Loucy (cell line): ENCODE results near the gene HEMGN.

Experiments
- H2AFZ ChIP-seq: fragments of 200-600 bp; sonication (generic); 2 replicates; pipeline ENCODE4 v1.6.0; 2016; ENCODE audit warnings: antibody characterized with exemption, mild to moderate bottlenecking, low read length, moderate library complexity
- H3F3A ChIP-seq: fragments of 200-600 bp; 2 replicates; pipeline ENCODE4 v1.6.0; 2016; ENCODE audit warnings: antibody characterized with exemption, low read depth, mild to moderate bottlenecking
- H3K27me3 ChIP-seq: fragments of 200-600 bp; sonication (generic); 2 replicates; pipeline ENCODE4 v1.6.1; 2014; ENCODE audit warnings: low read length, mild to moderate bottlenecking; ENCODE audit not compliant: insufficient read depth, poor library complexity, severe bottlenecking
- H3K36me3 ChIP-seq: fragments of 200-600 bp; sonication (generic); 2 replicates; pipeline ENCODE4 v1.6.1; 2016; ENCODE audit warnings: low read length; ENCODE audit not compliant: insufficient read depth
- H3K4me1 ChIP-seq: fragments of 200-600 bp; sonication (generic); 2 replicates; pipeline ENCODE4 v1.5.1; 2014; ENCODE audit warnings: low read length, mild to moderate bottlenecking; ENCODE audit not compliant: insufficient read depth, poor library complexity, severe bottlenecking
- H3K4me2 ChIP-seq: fragments of 200-600 bp; sonication (generic); 2 replicates; pipeline ENCODE4 v1.6.0; 2014; ENCODE audit warnings: antibody characterized with exemption, low read length, low read depth, mild to moderate bottlenecking; ENCODE audit not compliant: poor library complexity, severe bottlenecking
- H3K4me3 ChIP-seq: fragments of 200-600 bp; sonication (generic); 2 replicates; pipeline ENCODE4 v1.5.1; 2014; ENCODE audit warnings: low read length, mild to moderate bottlenecking, mixed read lengths; ENCODE audit not compliant: poor library complexity, severe bottlenecking
- H3K79me2 ChIP-seq: fragments of 200-600 bp; sonication (generic); 2 replicates; pipeline ENCODE4 v1.6.1; 2014; ENCODE audit warnings: low read length; ENCODE audit not compliant: insufficient read depth
- H3K9ac ChIP-seq: fragments of 200-600 bp; sonication (generic); 2 replicates; pipeline ENCODE4 v1.6.0; 2014; ENCODE audit warnings: mild to moderate bottlenecking, low read depth, low read length, moderate library complexity; ENCODE audit not compliant: poor library complexity, severe bottlenecking
- H3K9me2 ChIP-seq: fragments of 200-600 bp; sonication (generic); replicated peaks from 2 replicates; pipeline ENCODE4 v1.6.1; 2016; ENCODE audit warnings: low read depth, low read length, mixed read lengths
- H3K9me3 ChIP-seq: fragments of 200-600 bp; sonication (generic); 2 replicates; pipeline ENCODE4 v1.6.1; 2014; ENCODE audit warnings: mild to moderate bottlenecking, antibody characterized with exemption, low read length, low read depth; ENCODE audit not compliant: insufficient read depth
- H4K20me1 ChIP-seq: fragments of 200-600 bp; sonication (generic); 2 replicates; pipeline ENCODE4 v1.6.0; 2014; ENCODE audit warnings: antibody characterized with exemption, low read length, mild to moderate bottlenecking; ENCODE audit not compliant: insufficient read depth, poor library complexity, severe bottlenecking
- EZH2phosphoT487 ChIP-seq: fragments of 200-600 bp; IDR thresholded peaks from 2 replicates; pipeline ENCODE4 v1.6.1; 2018; ENCODE audit warnings: antibody characterized with exemption, mild to moderate bottlenecking, moderate library complexity, borderline replicate concordance
- TF ChIP-seq, protein P1 (sequence below): fragments of 200-600 bp; sonication (generic); conservative IDR thresholded peaks from 2 replicates; pipeline ENCODE4 v1.5.1; 2014; ENCODE audit warnings: mild to moderate bottlenecking, antibody characterized with exemption, low read length

The HEMGN gene

DNA sequence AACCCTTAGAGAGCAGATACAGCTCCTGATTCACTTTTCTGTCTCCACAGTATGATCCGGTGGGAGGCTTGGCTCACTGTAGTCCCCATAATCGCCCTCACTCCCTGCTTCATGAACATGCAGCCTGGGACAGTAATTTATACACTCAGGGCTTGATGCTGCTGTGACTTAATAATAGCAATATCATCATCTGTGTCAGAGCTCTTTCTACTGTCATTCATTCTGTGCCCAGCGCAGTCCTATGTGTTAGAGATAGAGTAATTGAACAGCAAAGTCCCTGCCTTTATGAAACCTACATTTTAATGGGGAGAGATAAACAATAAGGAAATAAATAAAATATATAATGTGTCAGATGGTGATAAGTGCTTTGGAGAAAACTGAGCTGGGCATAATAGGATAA lies 2.8 kb upstream of the HEMGN start:
- TF ChIP-seq, protein P1, sequence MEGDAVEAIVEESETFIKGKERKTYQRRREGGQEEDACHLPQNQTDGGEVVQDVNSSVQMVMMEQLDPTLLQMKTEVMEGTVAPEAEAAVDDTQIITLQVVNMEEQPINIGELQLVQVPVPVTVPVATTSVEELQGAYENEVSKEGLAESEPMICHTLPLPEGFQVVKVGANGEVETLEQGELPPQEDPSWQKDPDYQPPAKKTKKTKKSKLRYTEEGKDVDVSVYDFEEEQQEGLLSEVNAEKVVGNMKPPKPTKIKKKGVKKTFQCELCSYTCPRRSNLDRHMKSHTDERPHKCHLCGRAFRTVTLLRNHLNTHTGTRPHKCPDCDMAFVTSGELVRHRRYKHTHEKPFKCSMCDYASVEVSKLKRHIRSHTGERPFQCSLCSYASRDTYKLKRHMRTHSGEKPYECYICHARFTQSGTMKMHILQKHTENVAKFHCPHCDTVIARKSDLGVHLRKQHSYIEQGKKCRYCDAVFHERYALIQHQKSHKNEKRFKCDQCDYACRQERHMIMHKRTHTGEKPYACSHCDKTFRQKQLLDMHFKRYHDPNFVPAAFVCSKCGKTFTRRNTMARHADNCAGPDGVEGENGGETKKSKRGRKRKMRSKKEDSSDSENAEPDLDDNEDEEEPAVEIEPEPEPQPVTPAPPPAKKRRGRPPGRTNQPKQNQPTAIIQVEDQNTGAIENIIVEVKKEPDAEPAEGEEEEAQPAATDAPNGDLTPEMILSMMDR, result no peak
- TF ChIP-seq EZH2phosphoT487, result no peak
- no peaks in the 10 kb centered on the region for H4K20me1 ChIP-seq
- no peaks in the 10 kb centered on the region for H3K9me3 ChIP-seq
- H3K4me2 ChIP-seq, result peak overlapping the region; percentile 96
- peak overlapping the region; percentile 76 for H3K9ac ChIP-seq
- peaks cover 10% of the 10 kb centered on the region for H3F3A ChIP-seq
- H3K27me3 ChIP-seq, result no peaks in the 10 kb centered on the region
- H3K4me1 ChIP-seq, result peaks cover 78% of the 10 kb centered on the region
- peaks cover 22% of the 10 kb centered on the region for H3K79me2 ChIP-seq
- no peaks in the 10 kb centered on the region for H3K36me3 ChIP-seq
- peak overlapping the region; percentile 69; the same call in 1 of the 2 replicates for H2AFZ ChIP-seq
- H3K4me3 ChIP-seq, result no peak overlapping the region
- no peaks in the 10 kb centered on the region for H3K9me2 ChIP-seq

DNA sequence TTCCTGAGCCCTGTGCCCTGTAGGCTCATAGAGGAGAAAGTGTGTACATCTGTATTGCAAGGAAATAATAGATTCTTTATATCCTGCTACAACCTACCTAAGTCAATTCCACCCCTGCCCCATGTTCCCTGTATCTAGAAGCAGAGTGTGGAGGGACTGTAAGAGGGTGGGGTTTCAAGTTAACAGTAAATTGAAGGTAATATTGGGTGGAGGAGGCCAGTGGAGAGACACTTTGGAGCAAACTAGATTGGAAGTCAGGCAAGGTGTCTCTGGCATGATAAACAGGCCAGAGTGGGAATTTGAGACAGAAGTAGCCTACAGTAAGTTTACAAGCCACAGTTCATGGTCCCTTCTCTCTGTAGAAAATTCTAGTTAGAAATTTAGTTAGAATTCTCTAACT lies 2.3 kb upstream of the HEMGN start:
- peaks cover 10% of the 10 kb centered on the region for H3F3A ChIP-seq
- no peaks in the 10 kb centered on the region for H3K27me3 ChIP-seq
- no peaks in the 10 kb centered on the region for H3K9me3 ChIP-seq
- H3K4me1 ChIP-seq, result peaks cover 83% of the 10 kb centered on the region
- peaks cover 27% of the 10 kb centered on the region for H3K79me2 ChIP-seq
- H2AFZ ChIP-seq, result peak overlapping the region; percentile 69
- H3K36me3 ChIP-seq, result no peaks in the 10 kb centered on the region
- no peaks in the 10 kb centered on the region for H4K20me1 ChIP-seq
- peak overlapping the region; percentile 96 for H3K4me2 ChIP-seq
- no peak overlapping the region for H3K4me3 ChIP-seq
- TF ChIP-seq EZH2phosphoT487, result no peak
- TF ChIP-seq, protein P1, result no peak
- peak overlapping the region; percentile 76 for H3K9ac ChIP-seq
- H3K9me2 ChIP-seq, result no peaks in the 10 kb centered on the region

DNA sequence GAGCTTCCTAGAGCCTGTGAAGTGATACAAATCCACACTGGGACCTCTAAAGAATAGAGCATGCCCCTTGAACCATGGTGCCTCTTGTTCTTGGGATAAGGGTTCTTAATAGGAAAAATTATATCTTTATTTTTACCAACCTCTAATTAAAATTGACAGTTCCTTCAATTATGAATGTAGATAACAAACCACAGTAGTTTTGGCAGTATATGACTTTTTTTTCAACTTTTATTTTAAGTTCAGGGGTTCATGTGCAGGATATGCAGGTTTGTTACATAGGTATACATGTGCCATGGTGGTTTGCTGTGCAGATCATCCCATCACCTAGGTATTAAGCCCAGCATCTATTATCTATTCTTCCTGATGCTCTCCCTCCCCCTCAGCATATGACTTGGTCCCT lies 974 bp downstream of the HEMGN start:
- H3K4me3 ChIP-seq, result peak overlapping the region; percentile 76
- no peaks in the 10 kb centered on the region for H3K9me2 ChIP-seq
- H3K9me3 ChIP-seq, result no peaks in the 10 kb centered on the region
- H3K4me2 ChIP-seq, result peak overlapping the region; percentile 96
- peaks cover 57% of the 10 kb centered on the region for H3K79me2 ChIP-seq
- H3K36me3 ChIP-seq, result no peaks in the 10 kb centered on the region
- H3F3A ChIP-seq, result peaks cover 10% of the 10 kb centered on the region
- peak overlapping the region; percentile 87 for H3K9ac ChIP-seq
- no peaks in the 10 kb centered on the region for H3K27me3 ChIP-seq
- H4K20me1 ChIP-seq, result peaks cover 3% of the 10 kb centered on the region
- H3K4me1 ChIP-seq, result peaks cover 90% of the 10 kb centered on the region
- H2AFZ ChIP-seq, result no peak overlapping the region
- TF ChIP-seq, protein P1, result no peak
- TF ChIP-seq EZH2phosphoT487, result no peak
